Fibroblast of skin of right biceps (primary cell): ENCODE results near the gene AFF3.

Experiments used
- DNase-seq: peaks from one replicate; pipeline ENCODE4 v3.0.0-alpha.2; 2013

The AFF3 gene

GRCh38 chr2:99851811-99852210 is 290.6 kb downstream of the AFF3 start:
- DNase-seq, result no peak

GRCh38 chr2:99851089-99851488 is 291.3 kb downstream of the AFF3 start:
- peak; percentile 41 for DNase-seq

- DNase-seq, result peak; percentile 36
Measured at GRCh38 chr2:99850084-99850710, 292.2 kb downstream of the AFF3 start.

GRCh38 chr2:99846462-99847107 is 295.8 kb downstream of the AFF3 start:
- DNase-seq, result no peak

GRCh38 chr2:99845296-99845695 is 297.1 kb downstream of the AFF3 start:
- peak; percentile 65 for DNase-seq

- DNase-seq, result peak; percentile 17
Measured at GRCh38 chr2:99842451-99842850, 299.9 kb downstream of the AFF3 start.

- DNase-seq, result peak; percentile 90
Measured at GRCh38 chr2:99841749-99842148, 300.6 kb downstream of the AFF3 start.

GRCh38 chr2:99840831-99841230 is 301.6 kb downstream of the AFF3 start:
- DNase-seq, result no peak

- peak; percentile 84 for DNase-seq
Measured at GRCh38 chr2:99836690-99837605, 305.4 kb downstream of the AFF3 start.

GRCh38 chr2:99834426-99834825 is 308.0 kb downstream of the AFF3 start:
- peak; percentile 9 for DNase-seq

GRCh38 chr2:99833586-99834201 is 308.7 kb downstream of the AFF3 start:
- DNase-seq, result no peak

- DNase-seq, result no peak
Measured at GRCh38 chr2:99832926-99833325, 309.5 kb downstream of the AFF3 start.

- no peak for DNase-seq
Measured at GRCh38 chr2:99831772-99832171, 310.6 kb downstream of the AFF3 start.

- no peak for DNase-seq
Measured at GRCh38 chr2:99827296-99827999, 314.9 kb downstream of the AFF3 start.

GRCh38 chr2:99825630-99826029 is 316.8 kb downstream of the AFF3 start:
- no peak for DNase-seq

GRCh38 chr2:99824758-99825157 is 317.6 kb downstream of the AFF3 start:
- no peak for DNase-seq

- DNase-seq, result peak; percentile 49
Measured at GRCh38 chr2:99822474-99823207, 319.7 kb downstream of the AFF3 start.

- no peak for DNase-seq
Measured at GRCh38 chr2:99821984-99822383, 320.4 kb downstream of the AFF3 start.

- DNase-seq, result peak; percentile 80
Measured at GRCh38 chr2:99821572-99821971, 320.8 kb downstream of the AFF3 start.

- DNase-seq, result no peak
Measured at GRCh38 chr2:99821039-99821438, 321.4 kb downstream of the AFF3 start.

- DNase-seq, result no peak
Measured at GRCh38 chr2:99819766-99820165, 322.6 kb downstream of the AFF3 start.

- no peak for DNase-seq
Measured at GRCh38 chr2:99818842-99819241, 323.5 kb downstream of the AFF3 start.
